Subcutaneous abdominal adipose tissue (tissue), 5 donors: ENCODE results near the gene PRPF6.
"Not testable (repeated sequence)": the region's sequence is repeated elsewhere in the genome, so short reads cannot be mapped to it uniquely, and the experiment has no call there.

ENCODE experiments used
- H3K27ac ChIP-seq: one replicate; pipeline ENCODE4 v1.7.0; 2013; ENCODE audit warnings: low read depth, mild to moderate bottlenecking, inconsistent platforms, low read length, moderate library complexity
- H3K27me3 ChIP-seq, 5 donors: one replicate each; pipeline ENCODE4 v1.7.0; 2013; ENCODE audit warnings: low read length in 5 of 5, inconsistent platforms in 1 of 5; ENCODE audit not compliant: control insufficient read depth in 5 of 5, insufficient read depth in 4 of 5
- H3K36me3 ChIP-seq, 5 donors: one replicate each; pipeline ENCODE4 v1.7.0; 2013; ENCODE audit warnings: low read length in 5 of 5; ENCODE audit not compliant: control insufficient read depth in 5 of 5, insufficient read depth in 5 of 5
- H3K4me1 ChIP-seq, 5 donors: one replicate each; pipeline ENCODE4 v1.7.0; 2013; ENCODE audit warnings: low read length in 5 of 5, mild to moderate bottlenecking in 3 of 5, moderate library complexity in 1 of 5; ENCODE audit not compliant: control insufficient read depth in 5 of 5, insufficient read depth in 5 of 5
- H3K4me3 ChIP-seq, 5 donors: one replicate each; pipeline ENCODE4 v1.7.0; 2013; ENCODE audit warnings: low read length in 5 of 5, low read depth in 1 of 5
- H3K9ac ChIP-seq, 5 donors: one replicate each; pipeline ENCODE4 v1.7.0; 2013; ENCODE audit warnings: low read length in 5 of 5, mild to moderate bottlenecking in 4 of 5, moderate library complexity in 3 of 5
- H3K9me3 ChIP-seq, 5 donors: one replicate each; pipeline ENCODE4 v1.7.0; 2013; ENCODE audit warnings: low read length in 5 of 5; ENCODE audit not compliant: control insufficient read depth in 5 of 5
- donor health status: healthy.
- donor health status: healthy.
- donor health status: healthy.
- donor health status: healthy.
- donor health status: healthy.

PRPF6 gene

DNA sequence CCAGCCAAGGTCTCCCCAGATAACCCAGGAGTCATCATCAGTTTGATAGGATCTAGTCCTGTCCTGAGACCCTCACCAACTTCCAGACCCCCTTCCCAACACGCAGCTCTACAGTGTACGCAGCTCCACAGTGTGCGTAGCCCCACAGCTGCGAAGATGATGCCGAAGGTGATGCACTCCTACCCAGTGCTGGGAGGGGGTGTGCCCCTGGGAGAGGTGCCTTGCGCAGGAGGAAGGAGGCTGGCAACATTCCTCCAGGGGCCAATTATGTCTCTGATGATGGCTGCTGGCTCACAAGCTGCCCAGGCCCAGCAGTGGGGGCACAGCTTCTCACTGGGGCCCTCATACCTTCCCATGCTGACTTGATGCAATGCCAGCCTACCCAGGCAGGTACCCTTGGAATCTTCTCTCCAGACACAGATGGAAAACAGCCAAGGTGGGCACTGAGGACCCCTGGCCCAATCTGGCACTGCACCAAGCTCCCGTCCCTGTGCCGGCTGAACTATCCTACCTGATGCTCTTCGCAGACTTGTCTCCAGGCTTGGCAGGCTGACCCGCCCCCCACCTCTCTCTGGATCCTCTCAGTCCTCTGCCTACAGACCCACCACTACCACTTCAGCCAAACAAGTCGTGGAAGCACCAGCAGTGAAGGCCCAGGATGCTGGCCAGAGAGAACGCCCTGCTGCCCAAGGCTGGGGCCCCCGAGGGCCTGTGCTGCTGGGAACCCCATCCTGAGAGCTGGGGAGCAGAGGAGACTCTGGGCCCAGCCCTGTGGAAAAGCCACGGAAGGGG lies 12.6 kb upstream of the PRPF6 start:
- Histone ChIP-seq H3K27ac (peak overlapping the region; percentile 41), H3K27me3 (no peaks in the 10 kb centered on the region), H3K36me3 (peaks cover 0 to 32% (median 27%) of the 10 kb centered on the region in 5 donors), H3K9me3 (no peaks in the 10 kb centered on the region), H3K4me1 (peaks cover 3 to 35% (median 23%) of the 10 kb centered on the region in 5 donors), H3K4me3 (peak overlapping the region; percentile 59 to 73 (median 62)), H3K9ac (peak overlapping the region in 4 of 5 donors; percentile 77 to 89 (median 85))

DNA sequence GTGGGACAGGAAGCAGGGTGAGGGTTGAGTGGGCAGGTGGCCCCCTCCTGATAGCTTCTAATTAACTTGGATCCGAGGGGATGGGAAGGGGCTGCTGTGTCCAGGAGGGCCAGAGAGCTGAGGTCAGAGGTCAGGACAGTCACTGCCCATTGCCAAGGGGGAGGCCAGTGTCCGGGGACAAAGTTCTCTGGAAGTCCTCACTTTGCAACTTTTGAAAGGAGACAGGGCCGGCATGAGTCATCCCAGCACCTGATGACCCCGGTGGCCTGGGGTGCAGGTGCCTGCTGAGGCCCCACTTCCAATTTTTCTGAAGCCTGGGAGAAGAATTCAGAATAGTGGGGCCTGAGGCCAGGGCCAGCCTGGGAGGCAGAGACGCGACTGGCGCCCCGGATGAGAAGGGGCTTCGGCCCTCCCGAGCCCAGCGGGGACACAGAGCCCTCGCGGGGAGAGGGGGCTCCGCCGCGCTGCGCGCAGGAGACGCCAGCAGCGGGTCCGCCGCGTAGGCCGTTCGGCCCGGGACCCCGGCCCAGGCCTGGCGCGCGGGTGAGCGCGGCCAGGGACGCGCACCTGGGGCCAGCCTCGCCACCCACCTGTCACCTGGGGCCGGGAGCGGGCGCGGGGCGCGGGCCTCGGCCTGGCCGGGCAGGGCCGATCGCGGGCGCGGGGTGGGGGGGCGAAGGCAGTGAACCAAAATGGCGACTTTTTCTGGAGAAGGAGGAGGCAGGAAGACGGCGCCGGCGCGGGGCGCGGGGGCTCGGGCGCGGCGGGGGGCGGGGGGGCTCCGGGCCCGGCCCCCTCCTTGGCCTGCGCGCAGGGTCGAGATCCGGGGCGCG lies 11.8 kb upstream of the PRPF6 start:
- peaks cover 5 to 43% (median 32%) of the 10 kb centered on the region in 5 donors for H3K4me1 ChIP-seq
- peaks cover 0 to 24% (median 18%) of the 10 kb centered on the region in 5 donors for H3K36me3 ChIP-seq
- peak overlapping the region in 4 of 5 donors; percentile 77 to 89 (median 85) for H3K9ac ChIP-seq
- H3K4me3 ChIP-seq = peak overlapping the region; percentile 59 to 73 (median 62)
- H3K27ac ChIP-seq = peak overlapping the region; percentile 41
- no peaks in the 10 kb centered on the region for H3K9me3 ChIP-seq
- H3K27me3 ChIP-seq = no peaks in the 10 kb centered on the region

DNA sequence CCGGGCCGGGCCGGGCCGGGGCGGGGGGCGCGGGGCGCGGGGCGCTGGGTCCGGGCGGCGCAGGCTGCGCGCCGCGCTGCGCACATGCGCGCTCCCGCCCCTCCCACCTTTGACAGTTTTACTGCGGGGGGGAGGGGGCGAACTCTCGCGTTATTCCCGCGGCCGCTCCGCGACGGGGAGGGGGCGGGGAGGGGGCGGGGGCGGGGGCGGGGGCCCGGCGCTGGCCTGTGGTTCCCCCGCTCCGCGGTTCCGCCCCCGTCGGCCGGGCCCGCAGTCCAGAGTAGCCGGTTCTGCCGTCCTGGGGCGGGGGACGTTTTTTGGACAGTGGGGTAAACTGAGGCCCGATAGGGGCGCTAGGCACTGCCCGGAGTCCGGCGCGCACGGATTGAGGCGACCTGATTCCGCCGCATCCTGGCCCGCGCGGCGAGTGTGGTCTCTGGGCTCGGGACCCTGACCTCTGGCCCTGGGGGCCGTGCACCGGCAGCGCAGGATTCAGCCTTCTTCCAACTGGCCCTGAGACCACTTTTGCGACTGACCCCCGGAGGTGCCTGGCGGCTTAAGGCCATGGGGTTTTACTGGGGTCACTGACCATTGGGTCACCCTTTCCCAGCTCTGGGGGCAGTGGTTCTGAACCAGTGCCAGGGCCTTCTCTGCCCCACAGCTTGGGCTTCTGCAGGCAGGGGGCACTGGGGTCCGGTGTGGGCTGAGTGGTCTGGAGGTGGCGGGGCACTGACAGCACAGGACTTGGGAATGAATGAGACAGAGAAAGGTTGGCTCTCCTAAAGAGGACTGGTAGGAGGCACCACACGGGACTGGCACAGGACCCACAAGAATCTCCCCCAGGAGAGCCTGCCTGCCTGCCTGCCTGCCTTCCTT lies 10.9 kb upstream of the PRPF6 start, which contains the start of gene ZNF512B:
Gene ZNF512B, minus strand, starts transcription at position 93 of the 876 bp plus-strand sequence. CDS start 1,980 bp downstream, outside the sequence.
- Histone ChIP-seq H3K9ac (peak within 1 kb of the TSS in 4 of 5 donors; percentile 77 to 89 (median 86)), H3K9me3 (no peaks in the 10 kb centered on the region), H3K4me3 (peak within 1 kb of the TSS; percentile 59 to 73 (median 64)), H3K27me3 (no peaks in the 10 kb centered on the region), H3K36me3 (peaks cover 0 to 20% (median 14%) of the 10 kb centered on the region in 5 donors), H3K27ac (peak within 1 kb of the TSS; percentile 57), H3K4me1 (peaks cover 5 to 44% (median 32%) of the 10 kb centered on the region in 5 donors)

DNA sequence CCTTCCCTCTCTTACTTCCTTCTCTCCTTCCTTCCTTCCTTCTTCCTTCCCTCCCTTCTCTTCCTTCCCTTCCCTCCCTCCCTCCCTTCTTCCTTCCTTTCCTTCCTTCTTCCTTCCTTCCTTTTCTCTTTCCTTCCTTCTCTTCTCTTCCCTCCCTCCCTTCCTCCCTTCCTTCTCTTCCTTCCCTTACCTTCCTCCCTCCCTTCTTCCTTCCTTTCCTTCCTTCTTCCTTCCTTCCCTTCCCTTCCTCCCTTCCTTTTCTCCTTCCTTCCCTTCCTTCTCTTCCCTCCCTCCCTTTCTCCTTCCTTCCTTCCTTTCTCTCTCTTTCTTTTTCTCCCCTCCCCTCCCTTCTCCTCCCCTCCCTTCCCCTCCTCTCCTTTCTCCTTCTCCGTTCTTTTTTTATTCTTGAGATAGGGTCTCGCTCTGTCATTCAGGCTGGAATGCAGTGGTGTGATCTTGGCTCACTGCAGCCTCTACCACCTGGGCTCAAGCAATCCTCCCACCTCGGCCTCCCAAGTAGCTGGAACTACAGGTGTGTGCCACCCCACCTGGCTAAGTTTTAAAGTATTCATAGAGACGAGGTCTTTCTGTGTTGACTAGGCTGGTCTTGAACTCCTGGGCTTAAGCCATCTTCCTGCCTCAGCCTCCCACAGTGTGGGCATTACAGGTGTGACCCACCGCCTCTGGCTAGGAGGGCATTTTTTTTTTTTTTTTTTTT lies 10.1 kb upstream of the PRPF6 start:
- Histone ChIP-seq H3K9ac (no peak overlapping the region), H3K27ac (peak overlapping the region; percentile 57), H3K4me1 (peaks cover 5 to 44% (median 32%) of the 10 kb centered on the region in 5 donors), H3K27me3 (no peaks in the 10 kb centered on the region), H3K36me3 (peaks cover 0 to 19% (median 14%) of the 10 kb centered on the region in 5 donors), H3K4me3 (no peak overlapping the region), H3K9me3 (no peaks in the 10 kb centered on the region)

DNA sequence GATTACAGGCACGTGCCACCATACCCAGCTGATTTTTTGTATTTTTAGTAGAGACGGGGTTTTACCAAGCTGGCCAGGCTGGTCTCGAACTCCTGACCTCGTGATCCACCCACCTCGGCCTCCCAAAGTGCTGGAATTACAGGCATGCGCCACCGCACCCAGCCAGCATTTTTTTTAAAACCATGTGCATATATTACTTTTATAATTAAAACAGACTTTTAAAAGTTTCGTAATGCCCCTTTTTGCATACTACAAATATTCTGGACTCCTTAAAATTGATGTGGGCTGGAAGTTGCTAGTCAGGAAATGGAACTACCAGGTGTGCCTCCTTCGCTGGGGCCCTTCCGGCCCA lies 9.0 kb upstream of the PRPF6 start:
- H3K9ac ChIP-seq, H3K36me3 ChIP-seq, H3K9me3 ChIP-seq, H3K27me3 ChIP-seq, H3K27ac ChIP-seq, H3K4me3 ChIP-seq: not testable (repeated sequence)
- peaks cover 5 to 44% (median 32%) of the 10 kb centered on the region in 5 donors for H3K4me1 ChIP-seq

DNA sequence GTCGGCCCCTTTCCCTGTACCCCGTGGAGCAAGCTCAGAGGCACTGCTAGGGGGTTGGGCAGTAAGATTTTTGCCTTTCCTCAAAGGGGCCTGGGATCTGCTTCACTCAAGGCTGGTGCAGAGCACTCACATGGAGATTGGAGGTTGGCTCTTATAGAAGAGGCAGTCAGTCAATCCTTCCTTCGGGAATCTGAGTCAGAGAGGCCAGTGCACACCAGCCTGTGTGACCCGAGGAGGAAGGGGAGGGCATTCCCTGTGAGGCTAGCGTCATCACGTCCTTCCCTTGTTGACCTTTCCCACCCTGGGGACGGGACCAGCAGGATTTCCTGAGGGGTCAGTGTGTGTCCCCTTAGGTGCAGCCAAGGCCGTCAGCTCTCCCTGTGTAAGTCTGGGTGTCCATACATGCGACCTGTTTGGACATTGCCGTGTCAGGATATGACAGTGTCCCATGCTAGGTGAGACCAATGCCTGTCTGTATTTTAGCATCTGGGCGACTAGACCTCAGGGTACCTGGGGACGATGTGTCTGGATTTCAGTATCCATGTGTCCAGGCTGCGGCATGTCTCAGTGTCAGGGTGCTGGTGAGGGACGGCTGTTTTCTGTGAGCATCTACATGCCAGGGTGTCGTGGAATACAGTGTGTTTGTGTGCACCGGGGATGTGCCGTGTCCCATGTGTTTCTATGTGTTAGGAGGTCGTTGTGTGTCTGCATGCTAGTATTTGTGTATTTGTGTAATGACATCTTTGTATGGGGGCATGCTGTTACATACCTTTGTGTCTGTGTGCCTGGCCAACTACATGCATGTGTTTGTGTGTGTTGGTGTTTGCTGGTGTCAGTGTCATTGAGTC lies 8.4 kb upstream of the PRPF6 start:
- peaks cover 8 to 44% (median 32%) of the 10 kb centered on the region in 5 donors for H3K4me1 ChIP-seq
- no peak overlapping the region for H3K9ac ChIP-seq
- H3K27ac ChIP-seq = peak overlapping the region; percentile 32
- H3K36me3 ChIP-seq = peaks cover 0 to 3% (median 0%) of the 10 kb centered on the region in 5 donors
- H3K4me3 ChIP-seq = no peak overlapping the region
- peaks cover 0 to 3% (median 0%) of the 10 kb centered on the region in 5 donors for H3K27me3 ChIP-seq
- H3K9me3 ChIP-seq = no peaks in the 10 kb centered on the region

DNA sequence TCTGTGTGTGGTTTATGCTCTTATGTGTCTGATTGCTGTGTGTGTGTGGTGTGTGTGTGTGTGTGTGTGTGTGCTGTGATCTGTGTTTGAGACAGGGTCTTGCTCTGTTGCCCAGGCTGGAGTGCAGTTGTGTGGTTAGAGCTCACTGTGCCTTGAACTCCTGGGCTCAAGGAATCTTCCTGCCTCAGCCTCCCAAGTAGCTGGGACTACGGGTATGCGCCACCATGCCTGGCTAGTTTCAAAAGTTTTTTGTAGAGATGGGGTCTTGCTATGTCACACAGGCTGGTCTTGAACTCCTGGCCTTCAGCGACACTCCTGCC lies 7.8 kb upstream of the PRPF6 start:
- Histone ChIP-seq H3K36me3 (no peaks in the 10 kb centered on the region), H3K27me3 (peaks cover 0 to 3% (median 0%) of the 10 kb centered on the region in 5 donors), H3K4me1 (peaks cover 8 to 43% (median 28%) of the 10 kb centered on the region in 5 donors), H3K9me3 (no peaks in the 10 kb centered on the region), H3K9ac (no peak overlapping the region), H3K4me3 (peak overlapping the region in 2 of 5 donors; percentile 56 to 64), H3K27ac (peak overlapping the region; percentile 50)

DNA sequence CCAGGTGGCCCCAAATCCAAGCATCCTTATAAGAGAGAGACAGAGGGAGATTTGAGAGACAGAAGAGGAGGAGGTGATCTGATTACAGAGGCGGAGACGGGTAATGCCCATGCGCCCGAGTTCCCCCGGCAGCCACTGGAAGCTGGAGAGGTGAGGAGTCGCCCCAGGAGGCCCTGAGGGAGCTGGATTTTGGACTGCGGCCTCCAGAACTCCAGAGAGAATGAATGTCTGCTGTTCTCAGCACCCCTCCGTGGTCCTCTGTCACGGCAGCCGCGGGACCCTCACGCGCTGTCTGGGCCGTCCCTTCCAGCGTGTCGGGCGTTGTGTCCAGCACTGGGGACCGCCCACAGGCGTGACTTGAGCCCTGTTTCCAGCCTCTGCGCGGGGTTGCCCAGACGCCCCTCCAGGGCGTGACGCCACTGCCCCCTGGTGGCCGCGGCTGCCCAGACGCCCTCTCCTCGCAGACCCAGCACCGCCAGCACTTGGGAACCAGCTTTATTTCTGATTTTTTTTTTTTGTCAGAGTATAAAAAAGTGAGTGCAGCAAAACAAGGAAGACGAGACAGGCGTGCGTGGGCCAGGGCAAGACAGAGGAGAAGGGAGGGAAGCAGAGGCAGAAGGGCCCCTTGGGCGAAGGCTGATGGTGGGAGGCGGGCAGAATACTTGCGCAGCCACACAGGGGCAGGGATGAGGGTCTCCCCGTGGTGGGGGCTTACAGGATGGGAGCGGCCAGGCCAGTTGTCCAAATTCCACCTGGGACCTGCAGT lies 7.1 kb upstream of the PRPF6 start:
- Histone ChIP-seq H3K9me3 (no peaks in the 10 kb centered on the region), H3K4me3 (peak overlapping the region in 4 of 5 donors; percentile 28 to 64 (median 43)), H3K4me1 (peaks cover 8 to 43% (median 28%) of the 10 kb centered on the region in 5 donors), H3K9ac (peak overlapping the region in 1 of 5 donors; percentile 63), H3K27me3 (peaks cover 0 to 3% (median 0%) of the 10 kb centered on the region in 5 donors), H3K36me3 (no peaks in the 10 kb centered on the region), H3K27ac (peak overlapping the region; percentile 50)
